Fibroblast of the aortic adventitia (primary cell): ENCODE data around the gene FMR1. TPM values are rescaled to one million over a fixed set of nuclear protein-coding genes. Genes with fewer than 3 reads are reported as not detected.

ENCODE experiments used
- DNase-seq: peaks from one replicate; pipeline ENCODE4 v3.0.0-alpha.2; 2010; ENCODE audit warnings: low read depth
- H3K4me3 ChIP-seq: 2 replicates; pipeline ENCODE4 v1.5.1; 2011; ENCODE audit warnings: low read depth, mild to moderate bottlenecking, control low read depth, low read length, moderate library complexity
- CTCF ChIP-seq: IDR thresholded peaks from 2 replicates; pipeline ENCODE4 v1.5.1; 2011; ENCODE audit warnings: mild to moderate bottlenecking, low read length, control low read depth, inconsistent platforms; ENCODE audit not compliant: insufficient read depth
- total RNA-seq: library from RNA; depleted of rRNA; stranded (reverse); fragments of >200 nt; gene quantifications from 2 replicates; pipeline ENCODE4 v1.2.3, GENCODE V29; 2012; ENCODE audit warnings: low replicate concordance

Gene FMR1
- total RNA-seq, 1 donor = 32.1 TPM

- no peak for TF ChIP-seq CTCF
- peak; percentile 31 for DNase-seq
- H3K4me3 ChIP-seq = no peak overlapping the region
These were observed 19.8 kb upstream of the FMR1 start for GRCh38 chrX:147891896-147892295.

- TF ChIP-seq CTCF = no peak
- no peak for DNase-seq
These were observed 18.0 kb upstream of the FMR1 start for GRCh38 chrX:147893741-147894140.

GRCh38 chrX:147894366-147894963, 17.3 kb upstream of the FMR1 start:
- TF ChIP-seq CTCF = no peak
- peak; percentile 21 for DNase-seq
- H3K4me3 ChIP-seq = no peak overlapping the region

More at GRCh38 chrX:147893741-147894140, 18.0 kb upstream of the FMR1 start:
- H3K4me3 ChIP-seq = no peak overlapping the region

GRCh38 chrX:147897117-147897516, 14.6 kb upstream of the FMR1 start:
- H3K4me3 ChIP-seq = no peak overlapping the region
- no peak for DNase-seq
- no peak for TF ChIP-seq CTCF

GRCh38 chrX:147898951-147899350, 12.8 kb upstream of the FMR1 start:
- no peak overlapping the region for H3K4me3 ChIP-seq
- no peak for TF ChIP-seq CTCF

GRCh38 chrX:147899379-147900114, 12.2 kb upstream of the FMR1 start:
- no peak overlapping the region for H3K4me3 ChIP-seq
- no peak for TF ChIP-seq CTCF
- DNase-seq = no peak

More at GRCh38 chrX:147898951-147899350, 12.8 kb upstream of the FMR1 start:
- no peak for DNase-seq
